GM20431 (cell line): ENCODE data around the gene ADGRG3.
"Not testable (repeated sequence)": the region's sequence is repeated elsewhere in the genome, so short reads cannot be mapped to it uniquely, and the experiment has no call there.

Experiments
- in situ Hi-C: fragments of 300-500 bp; cut with MseI, MboI; formaldehyde crosslinking; loops from one replicate; pipeline ENCODE4 v1.15.0; 2020; ENCODE audit warnings: low sequenced_read_pairs; ENCODE audit not compliant: unreplicated experiment

The ADGRG3 gene

DNA sequence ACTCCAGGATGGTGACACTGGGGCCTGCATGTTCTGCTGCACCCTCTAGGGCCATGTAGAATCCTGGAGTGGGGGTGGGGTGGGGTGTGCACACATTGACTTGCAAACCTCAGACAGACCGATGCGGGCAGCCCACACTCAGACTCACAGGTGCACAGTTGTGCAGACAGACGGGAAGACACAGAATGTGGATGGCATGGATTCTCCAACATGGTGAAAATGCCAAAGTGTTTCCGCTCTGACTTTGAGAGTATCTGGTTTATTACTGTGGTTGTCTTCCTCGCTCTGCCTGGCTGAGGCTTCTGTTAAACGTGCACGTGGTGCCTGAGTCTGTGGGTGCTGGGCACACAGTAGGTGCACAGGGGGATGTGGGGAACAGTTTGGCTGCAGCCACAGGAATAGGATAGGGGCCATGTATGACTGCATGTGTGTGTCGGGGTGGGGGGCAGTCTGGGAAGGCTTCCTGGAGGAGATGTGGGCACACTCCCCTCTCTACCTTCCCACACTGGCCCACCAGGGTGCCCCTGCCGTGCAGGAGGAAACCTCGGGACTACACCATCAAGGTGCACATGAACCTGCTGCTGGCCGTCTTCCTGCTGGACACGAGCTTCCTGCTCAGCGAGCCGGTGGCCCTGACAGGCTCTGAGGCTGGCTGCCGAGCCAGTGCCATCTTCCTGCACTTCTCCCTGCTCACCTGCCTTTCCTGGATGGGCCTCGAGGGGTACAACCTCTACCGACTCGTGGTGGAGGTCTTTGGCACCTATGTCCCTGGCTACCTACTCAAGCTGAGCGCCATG is 9.0 kb upstream of the ADGRG3 start:
- in situ Hi-C loops, result no loop called here

- in situ Hi-C loops, result no loop called here
Measured at GRCh38 chr16:57660715-57661463, 7.2 kb upstream of the ADGRG3 start.

DNA sequence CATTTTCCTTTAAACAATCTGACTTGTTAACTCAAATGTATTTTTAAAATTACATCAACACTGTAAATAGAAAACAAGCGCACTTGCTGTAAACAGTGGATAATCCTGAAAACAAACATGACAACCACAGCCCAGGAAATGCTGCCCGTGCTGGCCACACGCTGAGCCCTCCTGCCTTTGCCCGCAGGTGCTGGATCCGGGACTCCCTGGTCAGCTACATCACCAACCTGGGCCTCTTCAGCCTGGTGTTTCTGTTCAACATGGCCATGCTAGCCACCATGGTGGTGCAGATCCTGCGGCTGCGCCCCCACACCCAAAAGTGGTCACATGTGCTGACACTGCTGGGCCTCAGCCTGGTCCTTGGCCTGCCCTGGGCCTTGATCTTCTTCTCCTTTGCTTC is 6.6 kb upstream of the ADGRG3 start:
- in situ Hi-C loops, result no loop called here

DNA sequence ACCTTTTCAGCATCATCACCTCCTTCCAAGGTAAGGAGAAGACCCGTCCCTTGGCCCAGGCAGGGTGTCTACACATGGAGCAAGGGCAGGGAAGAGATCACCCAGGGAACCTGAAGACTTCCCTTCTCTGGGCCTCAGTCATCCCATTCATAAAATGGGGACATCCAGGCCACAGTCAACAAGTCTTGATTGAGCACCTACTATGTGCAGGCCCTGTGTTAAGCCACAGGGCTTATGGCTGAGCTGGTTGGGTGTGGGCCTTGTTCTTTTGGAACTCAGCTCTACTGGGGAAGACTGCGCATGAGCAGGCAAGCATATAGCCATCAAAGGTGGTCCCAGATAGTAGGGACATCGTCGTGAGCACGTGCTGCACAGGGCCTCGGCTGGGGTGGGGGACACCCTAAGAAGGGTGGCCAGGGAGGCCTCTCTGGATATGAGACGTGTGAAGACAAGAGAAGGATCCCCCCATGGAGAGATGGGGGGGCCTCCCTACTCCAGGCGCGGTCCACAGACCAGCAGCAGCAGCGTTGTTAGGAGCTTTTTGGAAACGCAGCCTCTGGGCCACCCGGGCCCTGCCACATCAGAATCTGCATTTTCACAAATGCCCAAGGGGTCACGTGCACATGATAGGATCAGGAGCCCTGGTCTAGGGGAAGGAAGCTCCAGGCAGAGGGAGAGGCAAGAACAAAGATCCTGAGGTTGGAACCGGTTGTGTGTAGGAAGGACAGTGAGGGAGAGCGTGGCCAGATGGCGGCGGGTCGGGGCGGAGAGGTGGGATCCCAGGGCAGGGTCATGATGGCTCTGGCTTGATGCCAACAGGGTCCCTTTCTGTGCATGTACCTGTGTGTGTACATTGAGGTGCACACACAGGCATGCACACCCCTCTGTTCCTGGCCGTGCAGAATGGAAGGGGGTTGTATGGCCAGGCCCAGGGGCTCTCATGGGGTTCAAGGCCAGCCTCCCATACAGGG is 5.9 kb upstream of the ADGRG3 start:
- in situ Hi-C loops, result no loop called here

DNA sequence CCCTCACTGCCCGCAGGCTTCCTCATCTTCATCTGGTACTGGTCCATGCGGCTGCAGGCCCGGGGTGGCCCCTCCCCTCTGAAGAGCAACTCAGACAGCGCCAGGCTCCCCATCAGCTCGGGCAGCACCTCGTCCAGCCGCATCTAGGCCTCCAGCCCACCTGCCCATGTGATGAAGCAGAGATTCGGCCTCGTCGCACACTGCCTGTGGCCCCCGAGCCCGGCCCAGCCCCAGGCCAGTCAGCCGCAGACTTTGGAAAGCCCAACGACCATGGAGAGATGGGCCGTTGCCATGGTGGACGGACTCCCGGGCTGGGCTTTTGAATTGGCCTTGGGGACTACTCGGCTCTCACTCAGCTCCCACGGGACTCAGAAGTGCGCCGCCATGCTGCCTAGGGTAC is 4.7 kb upstream of the ADGRG3 start:
- in situ Hi-C loops, result no loop called here

DNA sequence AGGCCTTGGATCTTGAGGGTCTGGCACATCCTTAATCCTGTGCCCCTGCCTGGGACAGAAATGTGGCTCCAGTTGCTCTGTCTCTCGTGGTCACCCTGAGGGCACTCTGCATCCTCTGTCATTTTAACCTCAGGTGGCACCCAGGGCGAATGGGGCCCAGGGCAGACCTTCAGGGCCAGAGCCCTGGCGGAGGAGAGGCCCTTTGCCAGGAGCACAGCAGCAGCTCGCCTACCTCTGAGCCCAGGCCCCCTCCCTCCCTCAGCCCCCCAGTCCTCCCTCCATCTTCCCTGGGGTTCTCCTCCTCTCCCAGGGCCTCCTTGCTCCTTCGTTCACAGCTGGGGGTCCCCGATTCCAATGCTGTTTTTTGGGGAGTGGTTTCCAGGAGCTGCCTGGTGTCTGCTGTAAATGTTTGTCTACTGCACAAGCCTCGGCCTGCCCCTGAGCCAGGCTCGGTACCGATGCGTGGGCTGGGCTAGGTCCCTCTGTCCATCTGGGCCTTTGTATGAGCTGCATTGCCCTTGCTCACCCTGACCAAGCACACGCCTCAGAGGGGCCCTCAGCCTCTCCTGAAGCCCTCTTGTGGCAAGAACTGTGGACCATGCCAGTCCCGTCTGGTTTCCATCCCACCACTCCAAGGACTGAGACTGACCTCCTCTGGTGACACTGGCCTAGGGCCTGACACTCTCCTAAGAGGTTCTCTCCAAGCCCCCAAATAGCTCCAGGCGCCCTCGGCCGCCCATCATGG is 4.0 kb upstream of the ADGRG3 start:
- in situ Hi-C loops, result no loop called here

DNA sequence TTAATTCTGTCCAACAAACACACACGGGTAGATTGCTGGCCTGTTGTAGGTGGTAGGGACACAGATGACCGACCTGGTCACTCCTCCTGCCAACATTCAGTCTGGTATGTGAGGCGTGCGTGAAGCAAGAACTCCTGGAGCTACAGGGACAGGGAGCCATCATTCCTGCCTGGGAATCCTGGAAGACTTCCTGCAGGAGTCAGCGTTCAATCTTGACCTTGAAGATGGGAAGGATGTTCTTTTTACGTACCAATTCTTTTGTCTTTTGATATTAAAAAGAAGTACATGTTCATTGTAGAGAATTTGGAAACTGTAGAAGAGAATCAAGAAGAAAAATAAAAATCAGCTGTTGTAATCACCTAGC is 3.5 kb upstream of the ADGRG3 start:
- in situ Hi-C loops, result no loop called here

- in situ Hi-C loops, result no loop called here
Measured at GRCh38 chr16:57665541-57665940, 2.6 kb upstream of the ADGRG3 start.

- in situ Hi-C loops, result no loop called here
Measured at GRCh38 chr16:57666353-57667047, 1.6 kb upstream of the ADGRG3 start.

DNA sequence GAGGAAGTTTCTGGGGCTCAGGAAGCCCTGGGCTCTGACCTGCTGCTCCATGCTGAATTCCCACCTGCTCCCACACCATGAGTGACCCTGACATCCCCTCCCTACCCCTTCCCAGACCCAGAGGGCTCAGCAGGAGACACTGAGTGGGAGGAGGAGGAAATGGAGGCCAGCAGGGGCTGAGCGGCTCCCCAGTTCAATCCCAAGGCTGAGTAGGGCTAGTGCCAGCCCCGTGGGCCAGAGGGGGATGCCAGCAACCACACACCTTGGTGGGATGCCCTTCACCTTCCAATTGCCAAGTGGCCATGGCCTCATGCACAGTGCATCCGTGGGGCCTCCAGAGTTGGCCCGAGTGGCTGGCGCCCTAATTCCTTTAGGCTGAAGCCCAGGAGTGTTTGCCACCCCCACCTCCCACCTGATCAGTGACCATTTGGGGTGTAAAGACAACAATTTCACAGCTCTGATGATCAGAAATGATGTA is 1.0 kb upstream of the ADGRG3 start:
- in situ Hi-C loops, result no loop called here

- in situ Hi-C loops, result no loop called here
Measured at GRCh38 chr16:57667526-57668262, 412 bp upstream of the ADGRG3 start.

DNA sequence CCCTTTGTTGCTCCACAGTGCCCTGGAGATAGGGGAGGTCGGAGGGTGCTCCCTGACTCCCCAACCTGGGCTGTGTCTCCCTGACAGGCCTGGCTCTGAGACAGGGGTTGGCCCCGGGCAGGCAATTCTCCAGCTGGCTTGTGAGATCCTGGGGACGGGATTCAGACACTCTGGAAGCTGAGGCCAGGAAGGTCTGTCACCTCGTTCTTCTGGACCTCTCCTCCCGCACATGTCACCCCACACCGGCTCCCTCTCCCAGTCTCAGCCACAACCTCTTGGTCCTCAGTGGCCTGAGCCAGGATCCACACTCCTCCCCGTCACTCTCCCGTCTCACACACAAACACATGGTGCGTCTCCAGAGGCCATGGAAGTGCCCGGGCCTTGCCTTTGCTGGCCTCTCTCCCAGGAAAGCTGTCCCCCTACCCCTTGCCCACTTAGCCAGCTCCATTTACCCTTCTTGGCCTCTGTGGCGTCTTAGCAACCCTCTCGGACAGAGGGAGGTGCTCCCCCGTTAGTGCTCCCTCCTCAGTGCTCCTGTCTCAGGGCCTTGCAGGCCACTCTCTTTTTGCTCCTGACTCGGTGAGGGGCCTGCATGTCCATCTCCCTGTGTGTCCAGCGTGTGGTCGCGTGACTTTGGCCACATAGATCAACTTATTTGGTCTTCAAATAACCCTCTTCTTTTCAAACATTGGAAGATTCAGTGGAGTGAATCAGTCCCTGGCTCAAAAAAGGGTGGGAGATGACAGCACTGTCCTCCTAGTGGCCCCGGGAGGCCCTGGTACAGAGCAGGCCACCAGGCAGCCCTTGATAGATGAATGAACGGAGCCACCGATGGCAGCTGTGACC is 747 bp downstream of the ADGRG3 start:
- in situ Hi-C loops, result no loop called here

DNA sequence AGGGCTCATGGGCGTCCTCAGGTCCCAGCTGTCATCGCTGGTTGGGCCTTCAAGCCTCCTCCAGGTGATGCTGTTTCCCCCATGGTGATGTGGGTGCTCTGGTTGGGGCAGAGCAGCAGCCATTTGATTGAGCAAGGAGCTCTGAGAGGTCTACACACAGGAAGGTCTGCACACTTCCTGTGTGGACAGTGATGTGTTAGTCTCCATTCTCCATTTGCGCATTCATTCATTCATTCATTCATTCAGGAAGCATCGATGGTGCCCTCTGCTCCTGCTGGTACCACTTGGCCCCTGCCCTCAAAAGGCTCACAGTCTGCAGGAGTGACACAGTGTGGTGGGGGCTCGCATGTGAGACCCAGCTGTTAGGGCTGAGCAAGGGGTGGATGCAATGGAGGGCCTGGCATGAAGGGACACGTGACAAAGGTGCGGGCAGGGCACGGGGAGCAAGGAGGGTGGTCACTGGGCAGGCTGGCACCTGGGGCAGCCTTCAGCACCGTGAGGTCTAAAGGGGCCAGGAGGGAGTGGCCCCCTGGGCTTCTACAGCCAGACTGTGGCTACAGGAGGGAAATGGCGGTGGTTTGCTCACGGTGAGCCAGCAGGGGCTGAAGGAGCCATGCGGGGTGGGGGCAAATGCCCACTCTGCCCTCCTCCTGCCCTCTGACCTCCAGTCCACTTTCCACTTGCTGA is 1.5 kb downstream of the ADGRG3 start:
- in situ Hi-C loops, result no loop called here

DNA sequence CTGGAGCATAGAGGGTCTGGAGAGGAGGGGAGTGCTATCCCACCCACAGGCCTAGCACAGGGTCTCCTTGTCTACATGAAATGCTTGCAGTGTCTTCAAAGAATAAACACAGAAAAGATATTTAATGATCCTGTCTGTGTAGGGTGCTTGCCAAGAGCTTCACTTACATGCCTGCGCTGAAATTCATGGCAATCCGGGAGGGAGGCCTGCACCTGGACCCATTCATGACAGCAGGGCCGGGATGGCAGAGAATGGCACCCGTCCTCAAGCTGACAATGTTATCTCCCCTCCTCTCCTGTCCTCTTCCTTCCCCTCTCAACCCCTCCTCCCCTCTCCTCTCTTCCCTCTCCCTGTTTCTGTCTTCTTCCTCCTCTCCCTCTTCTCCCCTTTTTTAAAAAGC is 2.1 kb downstream of the ADGRG3 start:
- in situ Hi-C loops, result no loop called here

DNA sequence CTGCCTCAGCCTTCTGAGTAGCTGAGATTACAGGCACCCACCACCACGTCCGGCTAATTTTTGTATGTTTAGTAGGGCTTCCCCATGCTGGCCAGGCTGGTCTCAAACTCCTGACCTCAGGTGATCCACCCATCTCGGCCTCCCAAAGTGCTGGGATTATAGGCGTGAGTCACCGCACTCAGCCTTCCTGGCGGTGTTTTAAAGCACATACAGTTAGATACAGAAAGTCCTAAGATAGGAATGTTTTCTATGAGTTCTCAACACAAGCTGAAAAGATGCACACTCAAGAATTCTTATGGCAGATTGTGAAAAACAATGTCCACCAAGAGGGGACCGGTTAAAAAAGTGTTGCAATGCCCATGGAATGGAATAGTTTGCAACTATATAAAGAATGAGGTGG is 3.3 kb downstream of the ADGRG3 start:
- in situ Hi-C loops, result not testable (repeated sequence)

- in situ Hi-C loops, result no loop called here
Measured at GRCh38 chr16:57672416-57672815, 4.3 kb downstream of the ADGRG3 start.

GRCh38 chr16:57672824-57673223 is 4.7 kb downstream of the ADGRG3 start:
- in situ Hi-C loops, result no loop called here
